ENCODE measurements around the gene ZNF784. TPM values are rescaled to one million over a fixed set of nuclear protein-coding genes. Genes with fewer than 3 reads are reported as not detected.

Gene ZNF784
- total and polyA plus RNA-seq, 12 donors = 3.5 to 16.3 (median 9.5) TPM

GRCh38 chr19:55647732-55648584 is 23.6 kb upstream of the ZNF784 start, which contains the start of gene CCDC106:
CCDC106 (plus strand) TSS chr19:55648212; CDS start chr19:55649047, 835 bp downstream.
- Histone ChIP-seq H3K27ac (peak within 1 kb of the TSS in 4 of 5 donors; percentile 49 to 86 (median 77)), H3K4me3 (peak within 1 kb of the TSS; percentile 0 to 95 (median 68)), H3K9me3 (replicated peaks in 1 of 3) (no peaks in the 10 kb centered on the region), H3K4me1 (replicated peaks in 1 of 2) (peaks cover 25 to 33% of the 10 kb centered on the region in 2 donors), H3K36me3 (replicated peaks in 1 of 2) (peaks cover 0 to 22% of the 10 kb centered on the region in 2 donors), H3K27me3 (no peaks in the 10 kb centered on the region)
- no peak for TF ChIP-seq POLR2A (IDR thresholded peaks at IDR 0.05)
- TF ChIP-seq, protein P1, sequence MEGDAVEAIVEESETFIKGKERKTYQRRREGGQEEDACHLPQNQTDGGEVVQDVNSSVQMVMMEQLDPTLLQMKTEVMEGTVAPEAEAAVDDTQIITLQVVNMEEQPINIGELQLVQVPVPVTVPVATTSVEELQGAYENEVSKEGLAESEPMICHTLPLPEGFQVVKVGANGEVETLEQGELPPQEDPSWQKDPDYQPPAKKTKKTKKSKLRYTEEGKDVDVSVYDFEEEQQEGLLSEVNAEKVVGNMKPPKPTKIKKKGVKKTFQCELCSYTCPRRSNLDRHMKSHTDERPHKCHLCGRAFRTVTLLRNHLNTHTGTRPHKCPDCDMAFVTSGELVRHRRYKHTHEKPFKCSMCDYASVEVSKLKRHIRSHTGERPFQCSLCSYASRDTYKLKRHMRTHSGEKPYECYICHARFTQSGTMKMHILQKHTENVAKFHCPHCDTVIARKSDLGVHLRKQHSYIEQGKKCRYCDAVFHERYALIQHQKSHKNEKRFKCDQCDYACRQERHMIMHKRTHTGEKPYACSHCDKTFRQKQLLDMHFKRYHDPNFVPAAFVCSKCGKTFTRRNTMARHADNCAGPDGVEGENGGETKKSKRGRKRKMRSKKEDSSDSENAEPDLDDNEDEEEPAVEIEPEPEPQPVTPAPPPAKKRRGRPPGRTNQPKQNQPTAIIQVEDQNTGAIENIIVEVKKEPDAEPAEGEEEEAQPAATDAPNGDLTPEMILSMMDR (IDR thresholded peaks at IDR 0.05) = no peak
- WGBS, 4 donors = 1 to 10% (median 3%) methylated on average over 8 to 87 of the region's 87 CpGs
- DNase-seq = peak in 6 of 7 donors; percentile 64 to 81 (median 72)
- intact Hi-C loops (cut with DNase I) = no loop called here

GRCh38 chr19:55646889-55647731 is 22.7 kb upstream of the ZNF784 start:
- intact Hi-C loops (cut with DNase I) = no loop called here
- no peaks in the 10 kb centered on the region for H3K27me3 ChIP-seq
- peak overlapping the region in 4 of 5 donors; percentile 49 to 86 (median 77) for H3K27ac ChIP-seq
- peak overlapping the region in 1 of 4 donors; percentile 85 for H3K4me3 ChIP-seq
- peaks cover 34 to 42% of the 10 kb centered on the region in 2 donors for H3K4me1 ChIP-seq (replicated peaks in 1 of 2)
- DNase-seq = peak in 2 of 7 donors; percentile 39 to 51
- H3K36me3 ChIP-seq (replicated peaks in 1 of 2) = peaks cover 0 to 17% of the 10 kb centered on the region in 2 donors
- no peak for TF ChIP-seq POLR2A (IDR thresholded peaks at IDR 0.05)
- TF ChIP-seq, protein P1 (IDR thresholded peaks at IDR 0.05) = no peak
- H3K9me3 ChIP-seq (replicated peaks in 1 of 3) = no peaks in the 10 kb centered on the region
- 34 to 43% (median 37%) methylated on average over 13 to 14 of the region's 14 CpGs for WGBS, 4 donors

DNA sequence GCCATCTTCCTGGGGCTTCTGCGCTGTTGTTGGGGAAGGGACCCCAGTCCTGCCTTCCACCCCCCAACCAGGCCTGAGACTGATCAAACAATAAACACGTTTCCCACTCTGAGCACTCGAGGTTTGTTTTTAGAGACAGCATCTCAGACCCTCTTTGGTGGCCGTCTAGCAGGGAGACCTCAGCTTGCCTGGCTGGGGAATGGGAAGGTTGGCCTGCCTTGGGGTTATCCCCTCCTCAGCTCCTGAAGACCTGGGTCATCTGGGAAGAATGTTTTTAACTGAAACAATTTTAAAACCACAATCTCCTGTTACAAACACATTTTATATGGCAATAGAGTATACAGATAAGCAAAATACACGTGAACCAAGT is 21.1 kb upstream of the ZNF784 start:
- H3K4me3 ChIP-seq = no peak overlapping the region
- no peak overlapping the region for H3K27ac ChIP-seq
- H3K36me3 ChIP-seq (replicated peaks in 1 of 2) = peaks cover 0 to 14% of the 10 kb centered on the region in 2 donors
- intact Hi-C loops (cut with DNase I) = no loop called here
- no peak for TF ChIP-seq POLR2A (IDR thresholded peaks at IDR 0.05)
- TF ChIP-seq, protein P1 (IDR thresholded peaks at IDR 0.05) = no peak
- no peaks in the 10 kb centered on the region for H3K9me3 ChIP-seq (replicated peaks in 1 of 3)
- H3K27me3 ChIP-seq = no peaks in the 10 kb centered on the region
- peaks cover 35 to 48% of the 10 kb centered on the region in 2 donors for H3K4me1 ChIP-seq (replicated peaks in 1 of 2)
- DNase-seq = no peak
- 65 to 69% (median 68%) methylated on average over 4 to 5 of the region's 5 CpGs for WGBS, 4 donors
